ENCODE measurements around the gene RAC3. TPM values are rescaled to one million over a fixed set of nuclear protein-coding genes. Genes with fewer than 3 reads are reported as not detected.

Gene RAC3
- total and polyA plus RNA-seq, 2 of the 8 experiments (the other 6 are each of a cell fraction or from before 2014, with no cell fraction given) = 177 to 299 TPM

- TF ChIP-seq CHD7 (IDR thresholded peaks at IDR 0.05; ENCODE audit: insufficient replicate concordance, low read length) (no peak), SP1 (IDR thresholded peaks at IDR 0.05; ENCODE audit: low read depth, low read length) (no peak), RBBP5 (IDR thresholded peaks at IDR 0.05; ENCODE audit: borderline replicate concordance, low read depth, low read length) (no peak), SUZ12 (IDR thresholded peaks at IDR 0.05; ENCODE audit: low read length) (no peak), HDAC6 (IDR thresholded peaks at IDR 0.05; ENCODE audit: low read depth, low read length) (no peak), JUN (IDR thresholded peaks at IDR 0.05; ENCODE audit: low read depth, low read length) (no peak), EGR1 (IDR thresholded peaks at IDR 0.05; ENCODE audit: borderline replicate concordance, low read depth, low read length) (no peak), E2F6 (IDR thresholded peaks at IDR 0.05) (no peak), GTF2F1 (IDR thresholded peaks at IDR 0.05; ENCODE audit: borderline replicate concordance, low read depth, low read length) (no peak), CBX8 (IDR thresholded peaks at IDR 0.05; ENCODE audit: borderline replicate concordance, low read depth, low read length) (no peak)
Observed at GRCh38 chr17:81996232-81996756, 35.2 kb upstream of the RAC3 start (continued).

Data from H1 (cell line).